Measurements from ENCODE around the gene FAM50B.

The FAM50B gene

DNA sequence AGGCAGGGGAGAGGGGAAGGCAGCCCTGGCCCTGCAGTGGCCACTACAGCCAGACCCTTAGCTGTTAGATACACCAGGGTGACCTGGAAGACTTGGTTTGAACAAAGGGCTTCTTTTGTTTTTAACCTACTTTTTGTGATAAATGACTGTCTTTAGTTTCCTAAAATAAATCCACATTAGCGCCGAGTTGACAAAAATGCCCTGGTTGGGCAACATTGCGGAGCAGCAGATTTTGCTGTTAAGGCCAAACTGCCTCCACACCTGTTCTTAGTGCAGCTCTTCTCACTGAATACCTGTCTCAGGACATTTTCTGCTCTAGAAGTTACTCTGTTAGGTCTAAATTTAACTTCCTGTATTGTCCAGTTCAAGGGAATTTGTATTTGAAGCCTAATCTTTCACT, 42.7 kb downstream of the FAM50B start:
- TF ChIP-seq, protein P1, sequence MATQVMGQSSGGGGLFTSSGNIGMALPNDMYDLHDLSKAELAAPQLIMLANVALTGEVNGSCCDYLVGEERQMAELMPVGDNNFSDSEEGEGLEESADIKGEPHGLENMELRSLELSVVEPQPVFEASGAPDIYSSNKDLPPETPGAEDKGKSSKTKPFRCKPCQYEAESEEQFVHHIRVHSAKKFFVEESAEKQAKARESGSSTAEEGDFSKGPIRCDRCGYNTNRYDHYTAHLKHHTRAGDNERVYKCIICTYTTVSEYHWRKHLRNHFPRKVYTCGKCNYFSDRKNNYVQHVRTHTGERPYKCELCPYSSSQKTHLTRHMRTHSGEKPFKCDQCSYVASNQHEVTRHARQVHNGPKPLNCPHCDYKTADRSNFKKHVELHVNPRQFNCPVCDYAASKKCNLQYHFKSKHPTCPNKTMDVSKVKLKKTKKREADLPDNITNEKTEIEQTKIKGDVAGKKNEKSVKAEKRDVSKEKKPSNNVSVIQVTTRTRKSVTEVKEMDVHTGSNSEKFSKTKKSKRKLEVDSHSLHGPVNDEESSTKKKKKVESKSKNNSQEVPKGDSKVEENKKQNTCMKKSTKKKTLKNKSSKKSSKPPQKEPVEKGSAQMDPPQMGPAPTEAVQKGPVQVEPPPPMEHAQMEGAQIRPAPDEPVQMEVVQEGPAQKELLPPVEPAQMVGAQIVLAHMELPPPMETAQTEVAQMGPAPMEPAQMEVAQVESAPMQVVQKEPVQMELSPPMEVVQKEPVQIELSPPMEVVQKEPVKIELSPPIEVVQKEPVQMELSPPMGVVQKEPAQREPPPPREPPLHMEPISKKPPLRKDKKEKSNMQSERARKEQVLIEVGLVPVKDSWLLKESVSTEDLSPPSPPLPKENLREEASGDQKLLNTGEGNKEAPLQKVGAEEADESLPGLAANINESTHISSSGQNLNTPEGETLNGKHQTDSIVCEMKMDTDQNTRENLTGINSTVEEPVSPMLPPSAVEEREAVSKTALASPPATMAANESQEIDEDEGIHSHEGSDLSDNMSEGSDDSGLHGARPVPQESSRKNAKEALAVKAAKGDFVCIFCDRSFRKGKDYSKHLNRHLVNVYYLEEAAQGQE (IDR thresholded peaks at IDR 0.05; ENCODE audit: low read depth): no peak
- no peak for TF ChIP-seq YY1 (IDR thresholded peaks at IDR 0.05; ENCODE audit: low read depth)
- TF ChIP-seq FOXM1 (IDR thresholded peaks at IDR 0.05; ENCODE audit: borderline replicate concordance, low read depth): no peak
- no peak for TF ChIP-seq CREB1 (IDR thresholded peaks at IDR 0.05; ENCODE audit: low read depth)
- no peak for TF ChIP-seq RAD21 (IDR thresholded peaks at IDR 0.05; ENCODE audit: low read depth)
- TF ChIP-seq ZBTB7A (IDR thresholded peaks at IDR 0.05; ENCODE audit: low read depth): no peak
- TF ChIP-seq CEBPB (IDR thresholded peaks at IDR 0.05): no peak

DNA sequence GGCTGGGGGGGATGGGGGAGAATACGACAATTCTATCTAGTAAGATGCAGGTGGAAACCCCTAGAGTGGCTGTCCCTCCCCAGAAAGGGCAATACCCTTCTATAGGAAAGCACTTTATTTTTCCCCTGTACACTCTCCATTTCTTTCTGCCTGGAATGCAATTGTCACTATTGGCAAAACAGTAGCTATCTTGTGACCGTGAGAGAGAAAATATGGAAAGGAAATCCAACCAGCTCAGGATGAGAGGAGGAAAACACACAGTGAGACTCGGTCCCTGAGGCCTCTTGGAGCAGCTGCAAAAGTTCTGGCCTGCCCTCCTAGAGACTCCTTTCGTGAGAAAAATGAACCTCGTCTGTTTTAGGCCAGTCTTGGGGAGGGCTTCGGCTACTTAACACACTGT, 43.4 kb downstream of the FAM50B start:
- TF ChIP-seq RAD21 (IDR thresholded peaks at IDR 0.05; ENCODE audit: low read depth) (no peak), CREB1 (IDR thresholded peaks at IDR 0.05; ENCODE audit: low read depth) (no peak), EGR1 (IDR thresholded peaks at IDR 0.05) (no peak), NFIC (IDR thresholded peaks at IDR 0.05) (no peak), TEAD4 (IDR thresholded peaks at IDR 0.05) (no peak)
- TF ChIP-seq, protein P2, sequence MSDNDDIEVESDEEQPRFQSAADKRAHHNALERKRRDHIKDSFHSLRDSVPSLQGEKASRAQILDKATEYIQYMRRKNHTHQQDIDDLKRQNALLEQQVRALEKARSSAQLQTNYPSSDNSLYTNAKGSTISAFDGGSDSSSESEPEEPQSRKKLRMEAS (IDR thresholded peaks at IDR 0.05): no peak

DNA sequence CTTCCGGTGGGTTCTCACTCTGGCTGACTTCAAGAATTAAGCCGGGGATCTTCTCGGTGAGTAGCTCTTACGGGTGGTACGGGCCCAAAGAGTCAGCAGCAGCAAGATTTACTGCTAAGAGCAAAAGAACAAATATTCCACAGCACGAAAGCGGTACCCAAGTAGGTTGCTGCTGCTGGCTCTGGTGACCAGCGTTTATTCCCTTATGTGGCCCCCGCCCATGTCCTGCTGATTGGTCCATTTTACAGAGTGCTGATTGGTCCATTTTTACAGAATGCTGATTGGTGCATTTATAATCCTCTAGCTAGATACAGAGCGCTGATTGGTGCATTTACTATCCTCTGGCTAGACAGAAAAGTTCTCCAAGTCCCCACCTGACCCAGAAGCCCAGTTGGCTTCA, 44.3 kb downstream of the FAM50B start:
- TF ChIP-seq EP300 (IDR thresholded peaks at IDR 0.05; ENCODE audit: borderline replicate concordance) (no peak), TAF1 (IDR thresholded peaks at IDR 0.05; ENCODE audit: low read depth) (no peak), CEBPB (IDR thresholded peaks at IDR 0.05) (no peak), ZBTB7A (IDR thresholded peaks at IDR 0.05; ENCODE audit: low read depth) (no peak), NFIC (IDR thresholded peaks at IDR 0.05) (no peak), TEAD4 (IDR thresholded peaks at IDR 0.05) (no peak), EGR1 (IDR thresholded peaks at IDR 0.05) (no peak), FOXM1 (IDR thresholded peaks at IDR 0.05; ENCODE audit: borderline replicate concordance, low read depth) (no peak), CREB1 (IDR thresholded peaks at IDR 0.05; ENCODE audit: low read depth) (no peak), TCF12 (IDR thresholded peaks at IDR 0.05; ENCODE audit: low read depth) (no peak), YY1 (IDR thresholded peaks at IDR 0.05; ENCODE audit: low read depth) (no peak), RAD21 (IDR thresholded peaks at IDR 0.05; ENCODE audit: low read depth) (no peak)
- TF ChIP-seq, protein P3, sequence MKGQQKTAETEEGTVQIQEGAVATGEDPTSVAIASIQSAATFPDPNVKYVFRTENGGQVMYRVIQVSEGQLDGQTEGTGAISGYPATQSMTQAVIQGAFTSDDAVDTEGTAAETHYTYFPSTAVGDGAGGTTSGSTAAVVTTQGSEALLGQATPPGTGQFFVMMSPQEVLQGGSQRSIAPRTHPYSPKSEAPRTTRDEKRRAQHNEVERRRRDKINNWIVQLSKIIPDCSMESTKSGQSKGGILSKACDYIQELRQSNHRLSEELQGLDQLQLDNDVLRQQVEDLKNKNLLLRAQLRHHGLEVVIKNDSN (IDR thresholded peaks at IDR 0.05): no peak
- TF ChIP-seq, protein P1 (IDR thresholded peaks at IDR 0.05; ENCODE audit: low read depth): no peak
- TF ChIP-seq, protein P2 (IDR thresholded peaks at IDR 0.05): no peak

DNA sequence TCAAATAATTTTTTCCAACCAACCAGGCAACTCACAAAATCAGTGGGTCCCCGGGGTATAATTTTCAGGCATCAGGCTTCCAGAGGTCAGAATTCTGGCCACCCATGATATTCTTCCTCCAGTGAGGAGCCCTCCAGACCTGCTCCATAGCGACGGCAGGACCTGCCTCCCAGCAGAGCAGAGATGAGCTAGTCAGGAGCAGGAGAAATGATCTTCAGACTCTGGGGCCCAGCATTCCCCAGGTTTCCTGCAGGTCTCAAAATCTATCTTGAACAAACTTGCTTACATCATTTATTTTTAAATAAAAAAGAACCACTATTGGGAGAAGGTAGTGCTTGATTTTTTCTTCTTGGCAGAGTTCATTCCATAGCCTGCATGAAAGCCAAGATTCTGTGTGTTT, 44.7 kb downstream of the FAM50B start:
- TF ChIP-seq YY1 (IDR thresholded peaks at IDR 0.05; ENCODE audit: low read depth) (no peak), TCF12 (IDR thresholded peaks at IDR 0.05; ENCODE audit: low read depth) (no peak), NFIC (IDR thresholded peaks at IDR 0.05) (no peak), CREB1 (IDR thresholded peaks at IDR 0.05; ENCODE audit: low read depth) (no peak), TEAD4 (IDR thresholded peaks at IDR 0.05) (no peak), ZBTB7A (IDR thresholded peaks at IDR 0.05; ENCODE audit: low read depth) (no peak)
- TF ChIP-seq, protein P1 (IDR thresholded peaks at IDR 0.05; ENCODE audit: low read depth): no peak
- TF ChIP-seq, protein P3 (IDR thresholded peaks at IDR 0.05): no peak
- TF ChIP-seq, protein P2 (IDR thresholded peaks at IDR 0.05): no peak

Data from Ishikawa (cell line).